ENCODE measurements around the gene MOB3A.
"Not testable (repeated sequence)": the region's sequence is repeated elsewhere in the genome, so short reads cannot be mapped to it uniquely, and the experiment has no call there.

MOB3A gene

DNA sequence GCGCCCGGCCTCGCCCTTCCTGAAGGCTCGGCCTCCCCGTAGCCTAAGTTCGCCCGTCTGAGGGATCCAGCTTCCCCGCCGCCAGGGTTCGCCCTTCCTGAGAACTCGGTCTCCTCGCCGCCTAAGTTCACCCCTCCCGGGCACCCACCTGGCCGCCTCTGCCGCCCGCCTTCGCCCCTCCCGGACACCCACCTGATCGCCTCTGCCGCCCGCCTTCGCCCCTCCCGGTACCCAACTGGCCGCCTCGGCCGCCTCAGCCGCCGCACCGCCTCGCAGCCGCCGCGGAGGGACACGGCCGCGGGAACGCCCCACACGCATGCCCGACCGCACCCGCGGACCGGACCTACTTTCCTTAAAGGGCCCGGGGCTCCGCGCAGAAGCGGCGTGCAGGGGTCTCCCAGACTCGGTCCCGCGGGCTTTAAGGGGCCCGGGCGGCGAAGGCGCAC lies at the start of gene MOB3A:
TSS of gene MOB3A (minus strand) at position 293 of the 446 bp plus-strand sequence. CDS start 17,766 bp downstream, outside the sequence.
- DNase-seq, result no peak

DNA sequence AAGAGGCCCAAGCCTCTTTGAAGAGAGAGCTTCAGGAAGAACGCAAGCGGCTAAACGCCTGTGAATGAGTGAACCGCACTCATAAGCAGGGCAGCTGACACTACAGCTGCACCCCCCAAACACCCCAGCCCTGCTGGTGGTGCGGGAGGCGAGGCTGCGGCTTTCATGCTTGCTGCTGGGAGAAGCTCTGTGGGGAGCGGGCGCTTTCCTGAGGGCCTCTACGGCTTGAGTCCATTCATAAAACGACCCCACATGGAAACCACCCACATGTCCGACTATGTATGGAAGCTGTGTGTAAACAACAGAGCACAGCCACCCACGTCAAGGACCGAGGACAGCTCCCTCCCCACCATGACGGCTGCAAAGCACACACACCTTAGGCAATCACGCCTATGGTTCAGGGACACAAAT lies 49.7 kb upstream of the MOB3A start:
- DNase-seq, result no peak

DNA sequence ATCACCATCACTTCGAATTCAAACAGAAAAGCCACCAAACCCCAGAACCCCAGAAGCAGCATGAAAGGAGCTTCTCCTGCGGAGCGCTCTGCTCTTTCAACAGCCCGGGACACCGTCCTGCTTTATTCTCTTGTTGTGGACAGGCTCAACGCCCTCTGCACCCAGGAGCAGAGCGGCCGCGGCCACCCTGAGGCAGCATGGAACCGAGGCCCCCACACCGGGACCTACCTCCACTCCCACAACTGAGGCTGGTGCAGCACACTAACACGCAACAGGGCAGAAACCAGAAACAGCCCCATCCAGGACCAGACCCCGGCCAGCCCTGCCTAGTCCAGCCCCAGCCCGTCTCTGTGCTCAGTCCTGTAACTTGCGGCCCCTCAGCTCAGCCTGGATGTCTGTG lies 48.1 kb upstream of the MOB3A start:
- no peak for DNase-seq

DNA sequence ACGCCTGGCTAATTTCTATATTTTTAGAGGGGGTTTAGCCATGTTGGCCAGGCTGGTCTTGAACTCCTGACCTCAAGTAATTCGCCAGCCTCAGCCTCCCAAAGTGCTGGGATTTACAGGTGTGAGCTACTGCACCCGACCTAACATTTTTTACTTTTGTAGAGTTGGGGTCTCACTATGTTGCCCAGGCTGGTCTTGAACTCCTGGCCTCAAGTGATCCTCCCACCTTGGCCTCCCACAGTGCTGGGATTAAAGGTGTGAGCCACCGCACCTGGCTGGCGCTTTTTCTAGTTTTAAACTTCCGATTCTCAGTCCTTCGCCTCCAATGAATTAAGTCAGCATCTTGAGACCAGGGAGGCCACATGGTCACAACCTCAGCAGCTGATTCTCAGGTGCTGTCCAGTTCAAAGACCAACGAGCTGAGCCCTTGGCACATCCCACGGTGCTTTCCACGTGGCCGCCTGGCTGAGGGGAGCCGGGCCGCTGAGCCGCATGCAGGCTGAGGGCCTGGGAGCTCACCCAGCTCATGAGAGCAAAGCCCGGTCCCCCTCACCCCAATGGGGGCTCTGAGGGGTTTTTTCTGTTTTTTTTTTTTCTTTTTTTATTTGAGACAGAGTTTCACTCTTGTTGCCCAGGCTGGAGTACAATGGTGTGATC lies 46.2 kb upstream of the MOB3A start:
- DNase-seq, result no peak

DNA sequence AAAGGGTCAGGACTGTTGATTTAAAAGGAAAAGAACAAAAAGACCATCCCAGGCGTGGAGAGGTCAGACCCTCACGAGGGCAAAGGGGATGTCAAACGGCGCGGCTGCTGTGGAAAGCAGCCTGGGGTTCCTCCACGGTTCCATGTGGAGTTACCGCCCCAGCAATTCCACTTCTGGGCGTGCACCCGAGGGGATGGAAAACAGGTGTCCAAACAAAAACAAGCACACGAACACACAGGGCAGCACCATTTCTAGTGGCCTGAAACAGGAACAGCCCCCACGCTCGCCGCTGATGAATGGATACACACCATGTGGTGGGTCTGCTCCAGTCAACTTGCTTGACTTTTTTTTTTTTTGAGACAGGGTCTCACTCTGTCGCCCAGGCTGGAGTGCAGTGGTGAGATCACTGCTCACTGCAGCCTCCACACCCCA lies 44.0 kb upstream of the MOB3A start:
- DNase-seq, result no peak

DNA sequence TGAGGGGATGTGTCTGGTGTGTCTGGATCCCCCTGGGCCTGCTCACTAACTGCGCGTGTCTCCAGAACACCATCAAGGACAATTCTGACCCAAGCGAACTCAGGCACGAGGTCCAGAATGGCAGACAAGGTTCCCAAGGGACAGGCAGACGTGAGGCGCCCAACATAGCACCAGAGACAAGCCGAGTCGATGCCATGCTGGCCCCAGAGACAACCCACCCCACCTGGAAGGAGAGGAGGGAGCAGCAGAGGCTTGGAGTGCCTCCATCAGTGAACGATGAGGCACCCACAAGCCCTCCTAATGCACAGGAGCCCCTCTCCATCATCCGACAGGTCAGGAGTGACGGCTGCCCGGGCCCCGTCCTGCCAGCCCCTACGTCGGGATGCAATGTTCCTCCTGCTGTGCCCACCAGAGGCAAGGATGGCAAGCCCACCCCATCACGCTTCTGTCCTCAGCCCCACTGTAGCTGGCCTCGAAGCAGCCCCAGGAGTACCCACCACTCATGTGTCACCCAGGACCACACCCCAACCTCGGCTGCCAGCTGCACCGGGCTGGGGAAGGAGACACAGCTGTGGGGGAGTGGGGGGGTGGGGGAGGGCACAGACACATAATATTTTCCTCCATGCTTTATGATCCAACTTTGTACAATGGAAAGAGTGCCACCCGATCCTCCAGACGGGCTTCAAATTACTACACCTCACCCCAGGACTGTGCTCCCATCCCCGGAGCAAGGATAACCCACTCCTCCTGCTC lies 43.4 kb upstream of the MOB3A start:
- no peak for DNase-seq

DNA sequence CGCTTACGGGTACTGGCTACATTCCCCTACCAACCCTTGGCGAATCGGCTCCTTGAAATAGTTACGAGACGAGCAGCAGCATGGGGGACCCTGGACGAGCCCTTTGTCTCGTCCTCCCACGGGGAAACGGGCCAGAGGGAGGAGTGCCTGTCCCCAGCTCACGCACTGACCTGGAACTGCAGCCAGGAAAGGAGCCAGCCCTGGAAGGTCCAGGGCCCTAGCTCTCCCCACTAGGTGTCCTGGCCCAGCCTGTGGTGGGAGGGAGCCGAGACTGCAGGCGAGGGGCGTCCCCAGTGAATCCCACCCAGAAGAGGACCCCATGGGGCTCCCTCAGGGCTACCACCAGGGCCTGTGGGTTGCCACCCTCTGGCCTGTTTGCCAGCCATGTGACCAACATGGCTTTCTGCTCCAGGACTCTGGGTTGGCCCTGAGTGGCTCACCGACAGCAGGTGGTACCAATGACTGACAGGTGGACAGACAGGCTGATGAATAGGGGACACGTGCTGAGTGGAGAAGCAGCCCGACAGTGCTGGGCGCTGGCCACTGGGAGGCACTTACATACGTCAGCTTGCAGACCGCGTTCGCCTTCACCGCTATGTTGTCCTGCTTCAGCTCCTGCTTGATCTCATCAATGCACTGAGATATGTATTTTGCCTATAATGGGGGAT lies 42.1 kb upstream of the MOB3A start:
- DNase-seq, result no peak

DNA sequence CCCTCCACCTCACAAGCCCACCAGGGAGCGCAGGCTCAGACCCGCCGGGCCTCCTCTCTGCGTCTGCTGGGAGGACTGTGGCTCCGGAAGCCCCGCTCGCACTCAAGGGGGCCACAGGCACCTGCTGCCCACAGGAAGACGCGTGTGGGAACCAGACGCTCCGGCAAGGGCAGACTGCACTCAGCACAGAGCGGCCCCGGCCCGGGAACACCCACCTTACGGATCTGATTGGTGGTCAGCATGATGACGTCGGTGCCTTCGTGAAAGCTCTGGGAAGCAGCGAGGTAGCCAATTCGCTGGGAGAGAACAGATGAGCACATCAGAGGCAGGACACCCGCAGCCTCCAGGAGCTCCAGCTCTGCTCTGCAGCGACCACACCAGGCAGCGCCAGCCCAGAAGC lies 40.7 kb upstream of the MOB3A start:
- no peak for DNase-seq

DNA sequence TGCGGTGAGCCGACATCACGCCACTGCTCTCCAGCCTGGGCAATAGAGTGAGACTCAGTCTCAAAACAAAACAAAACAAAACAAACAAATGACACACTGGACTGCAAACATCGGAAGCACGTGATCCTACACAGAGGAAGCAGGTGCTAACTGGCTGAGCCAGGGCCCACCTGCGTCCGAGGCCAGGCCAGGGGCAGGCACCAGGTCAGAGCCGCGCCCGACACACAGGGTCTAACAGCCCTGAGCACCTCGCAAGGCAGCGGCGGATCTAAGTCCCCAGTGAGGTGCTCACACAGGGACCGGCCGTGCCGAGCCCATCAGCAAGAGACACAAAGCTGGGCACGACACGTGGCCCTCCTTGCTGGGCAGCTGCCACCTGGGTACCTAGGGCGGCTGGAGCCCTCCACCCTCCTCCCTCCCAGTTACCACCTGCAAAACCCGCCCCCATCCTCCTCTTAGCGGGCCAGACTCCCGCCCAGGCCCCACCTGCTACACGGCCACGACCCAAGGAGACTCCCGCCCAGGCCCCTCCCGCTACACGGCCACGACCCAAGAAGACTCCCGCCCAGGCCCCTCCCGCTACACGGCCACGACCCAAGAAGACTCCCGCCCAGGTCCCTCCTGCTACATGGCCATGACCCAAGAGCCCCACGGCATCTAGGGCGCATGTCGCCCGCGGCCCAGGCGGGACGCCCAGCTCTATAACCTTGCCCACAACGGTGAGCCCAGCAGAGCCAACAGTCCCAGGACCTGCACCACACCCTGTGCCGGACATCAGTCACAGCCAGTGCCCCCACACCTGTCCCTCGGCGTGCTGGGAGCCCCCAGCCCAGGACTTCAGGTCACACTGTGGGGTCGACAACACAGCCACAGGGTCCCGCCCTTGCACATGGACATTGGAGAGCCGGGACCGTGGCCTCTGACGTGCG lies 39.6 kb upstream of the MOB3A start:
- DNase-seq, result no peak

DNA sequence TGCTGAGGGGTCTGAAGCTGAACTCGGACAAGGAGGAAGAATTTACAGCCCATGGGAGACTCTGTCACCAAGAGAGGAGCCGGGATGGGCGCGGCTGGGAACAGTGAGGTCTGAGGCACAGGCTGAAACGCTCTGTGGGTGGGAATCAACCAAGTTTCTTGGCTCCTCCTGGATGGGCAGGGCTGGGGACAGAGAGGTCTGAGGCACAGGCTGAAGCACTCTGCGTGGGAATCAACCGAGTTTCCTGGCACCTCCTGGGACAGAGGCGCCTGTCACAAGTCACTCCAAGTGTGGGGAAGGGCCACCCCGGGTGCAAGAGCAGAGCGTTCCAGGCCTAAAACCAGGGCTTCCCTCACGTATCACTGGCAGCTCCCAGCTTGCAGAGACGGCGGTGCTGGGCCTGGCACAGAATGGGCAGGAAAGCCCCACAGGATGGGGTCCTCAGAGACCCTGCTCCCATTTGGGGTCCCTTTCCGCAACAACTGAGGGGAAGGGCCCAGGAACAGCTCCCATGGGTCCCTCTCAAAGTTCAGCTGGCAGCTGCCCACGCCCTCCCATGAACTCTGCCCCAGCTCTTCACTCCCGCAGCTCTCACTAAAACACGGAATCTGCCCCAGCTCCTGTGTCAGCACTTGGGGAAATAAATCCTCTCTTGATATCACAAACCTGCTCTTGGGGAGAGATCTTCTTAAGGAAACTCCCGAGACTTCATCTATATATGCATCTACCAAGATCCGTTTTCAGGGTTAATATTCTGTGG lies 36.8 kb upstream of the MOB3A start:
- DNase-seq, result no peak

DNA sequence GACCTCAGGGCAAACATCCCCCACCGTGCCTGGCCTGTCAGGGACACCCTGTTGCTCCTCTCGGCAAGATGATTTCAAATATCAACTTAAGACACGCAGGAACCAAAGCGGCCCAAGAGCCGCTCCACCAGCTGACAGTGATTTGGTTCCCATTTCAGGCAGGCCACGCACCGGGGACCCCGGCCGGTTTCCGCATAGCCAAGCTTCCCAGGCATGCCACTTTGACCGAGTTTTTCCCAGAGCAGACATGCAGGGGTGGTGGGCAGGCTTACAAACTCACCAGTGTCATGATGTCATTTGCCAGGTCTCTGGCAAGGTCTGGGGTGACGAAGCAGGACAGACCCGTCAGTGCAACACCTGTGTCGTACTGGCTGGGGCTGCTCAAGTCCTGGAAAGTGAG lies 36.1 kb upstream of the MOB3A start:
- DNase-seq, result no peak

DNA sequence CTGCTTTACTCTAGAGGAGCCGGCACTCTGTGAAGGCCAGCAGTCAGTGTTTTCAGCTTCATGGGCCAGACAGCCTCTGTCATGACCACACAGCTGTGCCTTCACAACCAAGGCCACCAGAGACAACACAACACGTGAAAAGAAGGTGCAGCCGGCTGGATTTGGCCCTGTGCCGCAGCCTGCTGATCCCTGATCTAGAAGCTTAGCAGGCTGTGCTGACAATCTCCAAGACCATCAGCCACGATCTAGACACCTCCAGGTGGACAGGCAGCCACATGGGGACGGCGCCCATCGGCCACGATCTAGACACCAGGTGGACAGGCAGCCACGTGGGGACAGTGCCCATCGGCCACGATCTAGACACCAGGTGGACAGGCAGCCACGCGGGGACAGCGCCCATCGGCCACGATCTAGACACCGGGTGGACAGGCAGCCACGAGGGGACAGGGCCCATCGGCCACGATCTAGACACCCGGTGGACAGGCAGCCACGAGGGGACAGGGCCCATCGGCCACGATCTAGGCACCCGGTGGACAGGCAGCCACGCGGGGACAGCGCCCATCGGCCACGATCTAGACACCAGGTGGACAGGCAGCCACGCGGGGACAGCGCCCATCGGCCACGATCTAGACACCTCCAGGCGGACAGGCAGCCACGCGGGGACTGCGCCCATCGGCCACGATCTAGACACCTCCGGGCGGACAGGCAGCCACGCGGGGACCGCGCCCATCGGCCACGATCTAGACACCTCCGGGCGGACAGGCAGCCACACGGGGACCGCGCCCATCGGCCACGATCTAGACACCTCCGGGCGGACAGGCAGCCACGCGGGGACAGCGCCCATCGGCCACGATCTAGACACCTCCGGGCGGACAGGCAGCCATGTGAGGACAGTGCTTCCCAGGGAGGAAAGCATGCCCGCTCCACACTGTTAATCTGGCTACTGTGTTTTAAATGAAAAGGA lies 35.2 kb upstream of the MOB3A start:
- DNase-seq, result not testable (repeated sequence)

DNA sequence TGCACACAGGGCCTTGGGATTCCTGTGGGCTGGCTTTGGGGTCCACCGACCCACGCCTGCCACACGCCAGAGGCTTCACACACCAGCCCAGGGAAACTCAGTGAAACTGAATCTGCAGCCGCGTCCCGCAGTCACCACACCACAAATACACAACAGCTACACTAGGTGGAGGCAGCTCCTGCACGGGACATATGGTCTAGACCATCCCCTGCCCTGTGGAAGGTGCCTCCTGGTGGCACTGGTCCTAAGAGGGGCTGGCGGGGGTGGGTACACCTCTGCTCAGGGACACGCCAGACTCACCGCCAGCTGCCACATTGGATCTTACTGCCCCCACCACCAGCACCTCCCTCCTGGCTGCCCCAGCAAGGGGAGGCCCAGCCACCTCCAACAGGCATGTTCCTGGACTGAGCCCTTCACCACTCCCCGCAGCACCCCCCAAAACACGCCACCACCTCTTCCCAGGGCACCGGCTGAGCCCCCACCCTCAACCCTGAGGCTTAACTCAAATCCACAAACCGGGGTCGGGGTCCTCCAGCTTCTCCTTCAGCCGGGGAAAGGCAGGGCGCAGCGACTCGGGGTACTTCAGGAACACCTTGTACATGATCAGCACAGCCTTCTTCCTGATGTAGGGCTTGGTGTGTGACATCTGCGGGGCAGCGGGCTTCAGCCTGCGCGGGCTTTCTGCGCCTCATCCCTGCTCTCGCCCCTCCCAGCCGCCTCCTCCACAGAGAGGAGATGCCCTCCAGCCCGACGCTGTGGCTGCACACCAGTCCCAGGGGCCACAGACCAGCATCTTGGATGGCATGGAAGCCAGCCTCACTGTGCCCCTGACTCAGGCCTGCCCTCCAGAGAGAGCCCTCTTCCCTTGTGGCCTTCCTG lies 34.0 kb upstream of the MOB3A start:
- DNase-seq, result no peak

DNA sequence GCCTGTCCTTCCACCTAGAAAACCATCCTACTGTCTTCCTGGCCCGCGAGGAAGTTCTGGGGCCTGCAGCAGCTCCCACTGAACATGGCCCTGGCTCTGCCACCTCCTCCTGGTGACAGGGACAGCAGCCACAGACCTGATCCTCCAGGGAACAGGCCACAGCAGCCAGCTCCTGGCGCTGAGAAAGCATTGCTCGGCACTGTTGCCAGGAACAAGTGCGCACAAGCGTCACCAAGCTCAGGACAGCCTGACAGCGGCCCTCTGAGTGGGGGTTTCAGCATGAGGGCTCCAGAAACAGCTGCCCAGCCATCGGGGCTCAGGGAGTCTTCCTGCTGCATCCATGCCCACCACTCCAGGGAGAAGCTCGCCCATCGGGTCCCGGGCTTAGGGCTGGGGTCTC lies 33.4 kb upstream of the MOB3A start:
- no peak for DNase-seq

DNA sequence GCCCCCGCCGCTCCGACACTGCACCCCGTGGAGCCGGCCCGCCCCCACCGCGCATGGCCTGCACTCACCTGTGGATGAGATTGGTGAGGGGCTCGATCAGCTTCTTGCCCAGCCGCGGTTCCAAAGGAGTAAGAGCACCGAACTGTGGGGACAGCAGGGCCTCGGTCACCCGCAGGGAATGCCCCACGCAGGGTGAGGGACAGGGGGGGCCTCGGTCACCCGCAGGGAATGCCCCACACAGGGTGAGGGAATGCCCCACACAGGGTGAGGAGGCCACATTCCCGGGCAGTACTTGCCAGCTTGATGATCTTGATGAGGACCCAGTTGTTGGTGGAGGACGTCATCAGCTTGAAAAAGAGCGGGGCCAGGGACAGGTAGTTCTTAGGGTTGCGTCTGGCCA lies 32.9 kb upstream of the MOB3A start:
- no peak for DNase-seq

DNA sequence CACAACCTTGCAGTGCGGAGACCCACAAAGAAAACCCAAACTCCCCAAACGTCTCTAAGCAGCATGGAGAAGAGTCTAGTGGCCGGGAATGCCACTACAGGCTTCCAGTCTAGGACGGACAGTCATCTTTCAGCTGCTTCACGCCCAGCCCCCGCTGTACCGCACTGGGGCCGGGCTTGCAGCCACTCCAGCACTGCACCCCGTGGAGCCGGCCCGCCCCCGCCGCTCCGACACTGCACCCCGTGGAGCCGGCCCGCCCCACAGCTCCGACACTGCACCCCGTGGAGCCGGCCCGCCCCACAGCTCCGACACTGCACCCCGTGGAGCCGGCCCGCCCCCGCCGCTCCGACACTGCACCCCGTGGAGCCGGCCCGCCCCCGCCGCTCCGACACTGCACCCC lies 32.1 kb upstream of the MOB3A start:
- not testable (repeated sequence) for DNase-seq

DNA sequence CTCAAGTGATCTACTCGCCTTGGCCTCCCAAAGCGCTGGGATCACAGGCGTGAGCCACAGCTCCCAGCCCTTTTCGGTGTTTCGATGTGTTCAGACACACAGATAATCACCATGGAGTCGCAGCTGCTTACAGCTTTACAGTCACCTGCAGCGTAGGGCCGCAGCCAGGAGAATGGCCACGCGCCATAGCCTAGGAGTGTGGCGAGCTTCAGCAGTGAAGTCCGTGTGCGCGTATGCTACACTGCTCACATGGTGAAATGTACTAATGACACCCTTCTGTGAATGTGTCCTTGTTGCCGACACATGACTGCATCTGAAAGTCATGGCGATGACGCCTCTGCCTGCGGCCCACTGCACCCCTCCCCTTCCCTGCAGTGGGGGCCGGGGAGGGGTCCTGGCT lies 31.6 kb upstream of the MOB3A start:
- no peak for DNase-seq

DNA sequence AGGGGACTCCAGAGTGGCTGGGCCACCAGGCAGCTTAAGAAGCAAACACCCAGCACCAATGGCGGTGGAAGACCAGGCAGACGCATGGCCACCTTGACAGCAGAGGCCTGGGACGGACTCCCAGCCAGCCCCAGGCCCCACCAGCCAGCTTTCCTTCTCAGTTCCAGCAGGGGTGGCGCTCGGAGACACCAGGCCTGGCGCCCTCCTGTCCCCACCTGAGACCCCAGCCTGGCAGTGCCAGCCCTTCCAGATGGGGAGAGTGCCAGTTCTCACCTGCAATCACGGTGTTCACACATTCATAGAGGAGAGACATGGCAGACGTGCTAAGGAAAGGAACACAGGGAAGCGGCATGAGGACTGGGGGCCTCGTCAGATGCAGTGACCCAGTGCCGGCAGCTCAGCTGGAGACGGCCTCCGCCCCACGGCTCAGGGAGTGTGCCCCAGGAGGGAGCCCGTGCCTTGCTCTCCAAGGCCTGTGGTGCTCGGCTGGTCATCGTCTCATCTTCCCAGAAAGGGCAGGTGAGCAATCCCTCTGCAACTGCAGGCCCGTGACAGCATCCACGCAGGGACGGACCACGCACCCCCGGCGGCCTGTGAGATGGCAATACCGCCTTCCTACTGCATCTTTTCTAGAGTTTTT lies 30.9 kb upstream of the MOB3A start:
- DNase-seq, result no peak

DNA sequence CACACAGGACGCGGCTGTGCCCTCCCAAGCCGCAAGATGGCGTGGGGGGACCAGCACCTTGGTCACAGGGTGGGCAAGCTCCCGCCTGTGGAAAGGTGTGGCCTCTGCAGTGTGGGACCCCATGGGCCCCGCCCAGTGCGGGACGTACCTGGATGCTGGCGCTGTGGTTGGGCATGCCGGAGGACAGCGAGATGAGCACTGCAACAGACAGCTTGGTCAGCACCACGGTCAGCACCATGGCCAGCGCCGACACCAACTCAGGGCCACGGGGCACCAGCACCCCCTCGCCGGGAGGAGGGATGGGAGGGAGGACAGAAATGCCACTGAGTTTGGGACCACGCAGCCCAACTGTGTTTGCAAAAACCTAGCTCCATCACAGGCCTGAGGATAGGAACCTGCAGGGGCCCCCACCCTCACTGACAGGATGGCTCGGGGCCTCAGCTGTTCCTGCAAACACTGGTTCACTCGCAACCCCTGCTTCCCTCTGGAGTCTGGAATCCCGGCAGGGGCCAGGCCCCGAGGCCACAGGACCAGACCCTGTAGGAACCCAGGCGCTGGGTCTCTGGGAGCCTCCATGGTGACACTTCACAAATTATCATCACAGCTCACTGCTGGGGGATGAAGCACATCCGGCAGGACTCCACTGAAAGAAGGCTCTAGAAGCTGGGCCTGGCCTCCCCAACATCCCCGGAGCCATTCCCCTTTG lies 27.7 kb upstream of the MOB3A start:
- DNase-seq, result no peak

Measured in activated CD8-positive, alpha-beta memory T cell treated with anti-CD3 and anti-CD28 coated beads, Interleukin-2, amount 50 U/mL, for 48 hours (primary cell).